GM12865 (cell line): ENCODE data around the gene FMN1.
A peak's percentile ranks its signal among the peaks of the same experiment; 100 is the strongest.

Experiments used
- DNase-seq: peaks from one replicate; pipeline ENCODE4 v3.0.0; 2010; ENCODE audit warnings: low read depth
- H3K4me3 ChIP-seq: 2 replicates; pipeline ENCODE4 v1.5.1; 2011; ENCODE audit warnings: mild to moderate bottlenecking, low read depth, low read length, control low read depth
- TF ChIP-seq, protein P1 (sequence below): IDR thresholded peaks from 2 replicates; pipeline ENCODE4 v1.5.1; 2011; ENCODE audit warnings: low read length, control low read depth, low read depth, inconsistent platforms; ENCODE audit not compliant: insufficient read depth; ENCODE audit errors: missing control alignments

The FMN1 gene

DNA sequence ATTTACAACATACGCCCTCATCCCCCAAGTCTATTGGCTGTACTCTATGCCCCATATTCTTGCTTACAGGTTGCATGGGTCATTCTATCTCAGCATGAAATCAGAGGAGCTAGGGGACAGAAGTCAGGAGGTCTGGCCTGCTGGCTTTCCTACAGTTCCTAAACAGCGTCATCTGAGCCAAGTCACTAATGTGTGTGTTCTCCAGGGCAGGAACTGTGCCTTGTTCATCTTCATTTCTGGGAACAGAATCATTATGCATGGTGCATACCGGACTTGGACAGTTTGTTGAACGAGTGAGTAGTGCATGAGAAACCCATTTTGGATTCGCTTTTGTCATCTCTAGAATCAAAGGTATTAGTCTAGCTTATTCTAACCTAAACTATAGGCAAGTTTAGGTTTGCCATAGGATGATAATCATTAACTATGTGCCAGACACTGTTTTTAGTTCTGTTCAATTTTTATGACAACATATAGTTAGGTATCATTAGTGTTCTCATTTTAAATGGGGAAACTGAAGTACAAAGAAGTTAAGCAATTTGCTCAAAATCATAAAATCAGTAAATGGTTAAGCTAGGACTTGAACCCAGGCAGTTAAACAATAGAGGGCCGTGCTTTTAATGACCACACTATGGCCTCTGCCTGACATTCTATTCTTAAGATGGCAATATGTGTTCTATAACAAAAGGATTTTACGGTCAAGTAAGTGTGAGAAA is 105.2 kb downstream of the FMN1 start:
- no peak for DNase-seq
- TF ChIP-seq, protein P1, sequence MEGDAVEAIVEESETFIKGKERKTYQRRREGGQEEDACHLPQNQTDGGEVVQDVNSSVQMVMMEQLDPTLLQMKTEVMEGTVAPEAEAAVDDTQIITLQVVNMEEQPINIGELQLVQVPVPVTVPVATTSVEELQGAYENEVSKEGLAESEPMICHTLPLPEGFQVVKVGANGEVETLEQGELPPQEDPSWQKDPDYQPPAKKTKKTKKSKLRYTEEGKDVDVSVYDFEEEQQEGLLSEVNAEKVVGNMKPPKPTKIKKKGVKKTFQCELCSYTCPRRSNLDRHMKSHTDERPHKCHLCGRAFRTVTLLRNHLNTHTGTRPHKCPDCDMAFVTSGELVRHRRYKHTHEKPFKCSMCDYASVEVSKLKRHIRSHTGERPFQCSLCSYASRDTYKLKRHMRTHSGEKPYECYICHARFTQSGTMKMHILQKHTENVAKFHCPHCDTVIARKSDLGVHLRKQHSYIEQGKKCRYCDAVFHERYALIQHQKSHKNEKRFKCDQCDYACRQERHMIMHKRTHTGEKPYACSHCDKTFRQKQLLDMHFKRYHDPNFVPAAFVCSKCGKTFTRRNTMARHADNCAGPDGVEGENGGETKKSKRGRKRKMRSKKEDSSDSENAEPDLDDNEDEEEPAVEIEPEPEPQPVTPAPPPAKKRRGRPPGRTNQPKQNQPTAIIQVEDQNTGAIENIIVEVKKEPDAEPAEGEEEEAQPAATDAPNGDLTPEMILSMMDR, result no peak
- no peak overlapping the region for H3K4me3 ChIP-seq

- DNase-seq, result peak; percentile 51
- no peak overlapping the region for H3K4me3 ChIP-seq
These were observed 107.9 kb downstream of the FMN1 start for GRCh38 chr15:33086500-33087121.

DNA sequence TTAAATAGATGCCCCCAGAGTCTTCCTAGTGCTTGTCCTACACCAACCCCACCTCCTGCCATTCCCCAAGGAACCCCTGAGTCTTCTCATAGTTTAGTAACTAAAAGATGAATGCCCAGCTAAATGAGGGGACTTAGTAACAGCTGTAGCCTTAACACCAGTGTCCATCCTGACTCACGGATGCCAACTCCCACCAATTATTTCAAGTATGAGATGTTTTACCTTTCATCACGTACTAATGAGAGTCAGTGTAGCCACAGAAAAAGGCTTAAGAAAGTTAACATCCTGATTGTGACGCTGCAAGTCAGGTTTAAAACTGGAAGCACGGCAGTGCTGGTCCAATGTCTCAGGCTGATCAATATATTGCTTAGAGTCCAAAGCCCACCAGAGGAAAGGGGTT is 109.9 kb downstream of the FMN1 start:
- DNase-seq, result no peak
- no peak overlapping the region for H3K4me3 ChIP-seq
- TF ChIP-seq, protein P1, result no peak

More at GRCh38 chr15:33086500-33087121, 107.9 kb downstream of the FMN1 start:
- TF ChIP-seq, protein P1, result peak; percentile 41

DNA sequence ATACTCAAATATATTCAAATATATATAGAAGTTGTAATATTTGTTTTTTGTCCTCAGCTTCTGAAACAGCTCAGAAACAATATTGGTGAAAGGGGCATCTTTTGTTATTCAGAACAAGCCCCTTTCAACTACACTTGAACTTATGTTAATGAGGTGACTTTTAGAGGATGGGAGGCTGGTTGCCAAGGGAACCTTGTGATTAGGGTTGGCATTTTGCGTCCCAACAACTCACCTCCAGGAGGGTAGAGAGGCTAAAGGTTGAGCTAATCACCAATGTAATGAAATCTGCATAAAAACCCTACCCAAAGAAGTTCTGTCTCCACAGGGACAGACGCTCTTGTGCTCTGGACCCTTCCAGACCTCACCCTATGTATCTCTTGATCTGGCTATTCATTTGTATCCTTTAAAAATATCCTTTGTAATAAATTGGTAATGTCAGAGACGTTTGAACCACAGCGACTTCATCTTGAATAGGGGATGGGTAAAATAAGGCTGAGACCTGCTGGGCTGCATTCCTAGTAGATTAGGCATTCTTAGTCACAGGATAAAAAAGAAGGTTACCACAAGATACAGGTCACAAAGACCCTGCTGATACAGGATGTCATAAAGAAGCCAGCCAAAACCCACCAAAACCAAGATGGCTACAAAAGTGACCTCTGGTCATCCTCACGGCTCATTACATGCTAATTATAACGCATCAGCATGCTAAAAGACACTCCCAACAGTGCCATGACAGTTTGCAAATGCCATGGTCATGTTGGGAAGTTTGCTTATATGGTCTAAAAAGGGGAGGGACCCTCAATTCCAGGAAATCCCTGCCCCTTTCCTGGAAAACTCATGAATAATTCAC is 111.1 kb downstream of the FMN1 start:
- no peak for DNase-seq
- no peak overlapping the region for H3K4me3 ChIP-seq
- TF ChIP-seq, protein P1, result no peak

- H3K4me3 ChIP-seq, result no peak overlapping the region
- TF ChIP-seq, protein P1, result no peak
- no peak for DNase-seq
These were observed 114.5 kb downstream of the FMN1 start for GRCh38 chr15:33080006-33080405.

GRCh38 chr15:33078607-33079006 is 115.9 kb downstream of the FMN1 start:
- TF ChIP-seq, protein P1, result no peak
- no peak for DNase-seq
- no peak overlapping the region for H3K4me3 ChIP-seq
